ENCODE data around the gene ZNF106. TPM values are rescaled to one million over a fixed set of nuclear protein-coding genes. Genes with fewer than 3 reads are reported as not detected.

ZNF106 gene
- total and polyA plus RNA-seq, 12 donors, result 5.8 to 77.7 (median 58.4) TPM

- WGBS, 4 donors, result 88 to 94% (median 93%) methylated on average over 5 to 8 of the region's 8 CpGs
- Histone ChIP-seq H3K9me3 (replicated peaks in 1 of 3) (no peaks in the 10 kb centered on the region), H3K4me1 (replicated peaks in 1 of 2) (no peaks in the 10 kb centered on the region), H3K4me3 (no peak overlapping the region), H3K36me3 (replicated peaks in 1 of 2) (no peaks in the 10 kb centered on the region), H3K27ac (no peak overlapping the region), H3K27me3 (no peaks in the 10 kb centered on the region)
- TF ChIP-seq POLR2A (IDR thresholded peaks at IDR 0.05) (no peak), CTCF (IDR thresholded peaks at IDR 0.05) (no peak)
- peak in 1 of 7 donors; percentile 17 for DNase-seq
- intact Hi-C loops (cut with DNase I), result no loop called here
Observed at GRCh38 chr15:42378011-42378410, 112.9 kb downstream of the ZNF106 start.

- Histone ChIP-seq H3K27me3 (no peaks in the 10 kb centered on the region), H3K27ac (no peak overlapping the region), H3K4me3 (no peak overlapping the region), H3K9me3 (replicated peaks in 1 of 3) (no peaks in the 10 kb centered on the region), H3K36me3 (replicated peaks in 1 of 2) (no peaks in the 10 kb centered on the region), H3K4me1 (replicated peaks in 1 of 2) (no peaks in the 10 kb centered on the region)
- 46 to 52% (median 51%) methylated on average over 4 of the region's 4 CpGs for WGBS, 4 donors
- no peak for DNase-seq
- intact Hi-C loops (cut with DNase I), result no loop called here
- no peak for TF ChIP-seq CTCF (IDR thresholded peaks at IDR 0.05)
- TF ChIP-seq POLR2A (IDR thresholded peaks at IDR 0.05), result no peak
Observed at GRCh38 chr15:42375941-42376340, 115.0 kb downstream of the ZNF106 start.

- TF ChIP-seq POLR2A (IDR thresholded peaks at IDR 0.05) (no peak), CTCF (IDR thresholded peaks at IDR 0.05) (no peak)
- Histone ChIP-seq H3K36me3 (replicated peaks in 1 of 2) (no peaks in the 10 kb centered on the region), H3K4me3 (no peak overlapping the region), H3K27me3 (no peaks in the 10 kb centered on the region), H3K9me3 (replicated peaks in 1 of 3) (no peaks in the 10 kb centered on the region), H3K4me1 (replicated peaks in 1 of 2) (no peaks in the 10 kb centered on the region), H3K27ac (no peak overlapping the region)
- peak in 1 of 7 donors; percentile 15 for DNase-seq
- WGBS, 4 donors, result 92 to 100% (median 94%) methylated on average over 5 of the region's 5 CpGs
- intact Hi-C loops (cut with DNase I), result no loop called here
Observed at GRCh38 chr15:42375252-42375651, 115.7 kb downstream of the ZNF106 start.

- Histone ChIP-seq H3K4me1 (replicated peaks in 1 of 2) (no peaks in the 10 kb centered on the region), H3K4me3 (no peak overlapping the region), H3K9me3 (replicated peaks in 1 of 3) (no peaks in the 10 kb centered on the region), H3K36me3 (replicated peaks in 1 of 2) (no peaks in the 10 kb centered on the region), H3K27me3 (no peaks in the 10 kb centered on the region), H3K27ac (no peak overlapping the region)
- WGBS, 4 donors, result 78 to 95% (median 87%) methylated on average over 1 of the region's 1 CpG
- intact Hi-C loops (cut with DNase I), result no loop called here
- no peak for TF ChIP-seq CTCF (IDR thresholded peaks at IDR 0.05)
- no peak for TF ChIP-seq POLR2A (IDR thresholded peaks at IDR 0.05)
- peak in 1 of 7 donors; percentile 11 for DNase-seq
Observed at GRCh38 chr15:42374810-42375209, 116.1 kb downstream of the ZNF106 start.

Data from adrenal gland (tissue), 12 donors.